HG03442 (cell line): Measurements from ENCODE around the gene KPNA5.
A peak's percentile ranks its signal among the peaks of the same experiment; 100 is the strongest.

Source experiments
- ATAC-seq: cut with Tn5 transposase; IDR thresholded peaks from one replicate; pipeline ENCODE4 v1.9.1; 2021; ENCODE audit warnings: mild to moderate bottlenecking, moderate library complexity; ENCODE audit not compliant: unreplicated experiment

KPNA5 gene

DNA sequence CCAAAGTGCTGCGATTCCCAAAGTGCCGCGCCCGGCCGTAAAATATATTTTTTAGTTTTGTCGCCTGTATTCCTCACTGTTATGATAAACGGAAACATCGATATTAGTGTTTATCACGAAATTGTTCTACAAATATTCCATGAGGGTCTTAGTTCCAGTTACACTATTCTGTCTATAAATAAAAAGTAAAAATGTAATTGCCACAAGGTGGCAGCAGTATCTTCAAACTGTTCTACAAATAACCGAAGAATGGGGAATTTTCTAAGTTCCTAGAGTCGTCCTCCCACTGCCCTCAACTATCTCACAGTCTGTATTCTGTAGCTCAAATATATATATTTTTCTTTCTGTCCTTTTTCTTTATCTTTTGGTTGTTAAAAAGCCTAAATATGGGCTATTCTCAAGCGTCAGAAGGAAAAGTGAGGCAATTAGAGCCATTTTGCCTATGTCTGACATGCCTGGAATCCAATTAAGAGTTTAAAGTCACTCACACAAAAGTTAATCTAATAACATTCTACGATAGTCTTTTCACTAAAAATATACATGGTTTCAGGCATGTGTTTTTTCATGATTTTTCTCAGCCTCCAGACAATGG is 98.7 kb downstream of the KPNA5 start:
- peak; percentile 53 for ATAC-seq

DNA sequence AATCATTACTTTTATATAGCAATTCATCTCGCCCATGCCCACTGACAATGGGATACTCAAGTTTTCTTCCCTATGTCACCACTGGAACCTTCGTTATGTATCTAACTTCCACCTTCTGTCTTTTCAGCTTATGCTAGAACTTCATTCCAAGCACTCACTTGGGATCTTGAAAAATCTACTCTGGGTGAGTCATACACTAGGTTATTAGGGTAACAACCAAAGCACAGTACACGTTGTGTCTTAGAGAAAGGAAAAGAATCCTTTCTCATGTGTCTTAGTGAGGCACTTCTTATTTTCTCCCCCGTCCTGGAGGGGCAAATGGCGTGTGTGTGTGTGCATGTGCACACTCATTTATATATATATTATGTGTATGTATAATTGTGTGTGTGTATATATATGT is 102.8 kb downstream of the KPNA5 start:
- no peak for ATAC-seq
